Measurements from ENCODE around the gene CCR9. TPM values are rescaled to one million over a fixed set of nuclear protein-coding genes. Genes with fewer than 3 reads are reported as not detected.

CCR9 gene
- under 1 TPM in 1 of 4 donors, not detected in 3; 0.78 TPM for total RNA-seq

GRCh38 chr3:45885979-45886705, at the start of gene CCR9:
Gene CCR9, plus strand, starts transcription at chr3:45886543. Its CDS starts 8,391 bp downstream, at chr3:45894934.
- Histone ChIP-seq H3K4me3 (no peak within 1 kb of the TSS), H3K27me3 (no peaks in the 10 kb centered on the region), H3K36me3 (no peaks in the 10 kb centered on the region), H3K27ac (no peak within 1 kb of the TSS), H3K9me3 (no peaks in the 10 kb centered on the region), H3K4me1 (no peaks in the 10 kb centered on the region)
- no peak for DNase-seq (ENCODE audit: low spot score in 2 of 2)
- TF ChIP-seq CTCF (IDR thresholded peaks at IDR 0.05) (no peak), EP300 (IDR thresholded peaks at IDR 0.05) (no peak), POLR2A (IDR thresholded peaks at IDR 0.05) (no peak)
- 81 to 88% methylated on average over 9 of the region's 9 CpGs for WGBS, 2 donors

GRCh38 chr3:45838466-45838865, 47.9 kb upstream of the CCR9 start:
- Histone ChIP-seq H3K4me3 (no peak overlapping the region), H3K27me3 (no peaks in the 10 kb centered on the region), H3K4me1 (peaks cover 0 to 24% (median 9%) of the 10 kb centered on the region in 4 donors), H3K9me3 (no peaks in the 10 kb centered on the region), H3K36me3 (peaks cover 0 to 41% (median 0%) of the 10 kb centered on the region in 3 donors), H3K27ac (no peak overlapping the region)
- no peak for DNase-seq (ENCODE audit: low spot score in 2 of 2)
- 60 to 86% methylated on average over 1 of the region's 1 CpG for WGBS, 2 donors
- TF ChIP-seq EP300 (IDR thresholded peaks at IDR 0.05) (no peak), CTCF (IDR thresholded peaks at IDR 0.05) (no peak), POLR2A (IDR thresholded peaks at IDR 0.05) (no peak)

GRCh38 chr3:45841420-45841756, 45.0 kb upstream of the CCR9 start:
- Histone ChIP-seq H3K4me1 (peaks cover 0 to 24% (median 9%) of the 10 kb centered on the region in 4 donors), H3K4me3 (peak overlapping the region; percentile 77 to 93 (median 88)), H3K27me3 (no peaks in the 10 kb centered on the region), H3K27ac (peak overlapping the region in 2 of 4 donors; percentile 60 to 66), H3K36me3 (peaks cover 0 to 19% (median 0%) of the 10 kb centered on the region in 3 donors), H3K9me3 (no peaks in the 10 kb centered on the region)
- 1 to 5% methylated on average over 11 to 15 of the region's 15 CpGs for WGBS, 2 donors
- DNase-seq (ENCODE audit: low spot score in 2 of 2) = no peak
- no peak for TF ChIP-seq CTCF (IDR thresholded peaks at IDR 0.05)
- no peak for TF ChIP-seq EP300 (IDR thresholded peaks at IDR 0.05)
- no peak for TF ChIP-seq POLR2A (IDR thresholded peaks at IDR 0.05)

GRCh38 chr3:45841757-45842491, 44.4 kb upstream of the CCR9 start, which contains the start of gene LZTFL1:
Gene LZTFL1, minus strand, starts transcription at chr3:45842119. Its CDS starts 128 bp downstream, at chr3:45841991.
- TF ChIP-seq POLR2A (IDR thresholded peaks at IDR 0.05) = no peak
- TF ChIP-seq CTCF (IDR thresholded peaks at IDR 0.05) = peak in 1 of 5 experiments; percentile 34
- TF ChIP-seq EP300 (IDR thresholded peaks at IDR 0.05) = peak; percentile 79 to 83
- DNase-seq (ENCODE audit: low spot score in 2 of 2) = peak; percentile 93 to 97
- peaks cover 0 to 24% (median 9%) of the 10 kb centered on the region in 4 donors for H3K4me1 ChIP-seq
- no peaks in the 10 kb centered on the region for H3K9me3 ChIP-seq
- no peaks in the 10 kb centered on the region for H3K27me3 ChIP-seq
- H3K27ac ChIP-seq = peak within 1 kb of the TSS in 2 of 4 donors; percentile 60 to 66
- peak within 1 kb of the TSS; percentile 77 to 93 (median 88) for H3K4me3 ChIP-seq
- H3K36me3 ChIP-seq = peaks cover 0 to 14% (median 0%) of the 10 kb centered on the region in 3 donors
- WGBS, 2 donors = 3% methylated on average over 39 to 49 of the region's 49 CpGs
